HG03342 (cell line): ENCODE data around the gene GRIK2.

Source experiments
- ATAC-seq: cut with Tn5 transposase; IDR thresholded peaks from one replicate; pipeline ENCODE4 v1.9.1; 2021; ENCODE audit warnings: mild to moderate bottlenecking, moderate library complexity; ENCODE audit not compliant: unreplicated experiment

The GRIK2 gene

DNA sequence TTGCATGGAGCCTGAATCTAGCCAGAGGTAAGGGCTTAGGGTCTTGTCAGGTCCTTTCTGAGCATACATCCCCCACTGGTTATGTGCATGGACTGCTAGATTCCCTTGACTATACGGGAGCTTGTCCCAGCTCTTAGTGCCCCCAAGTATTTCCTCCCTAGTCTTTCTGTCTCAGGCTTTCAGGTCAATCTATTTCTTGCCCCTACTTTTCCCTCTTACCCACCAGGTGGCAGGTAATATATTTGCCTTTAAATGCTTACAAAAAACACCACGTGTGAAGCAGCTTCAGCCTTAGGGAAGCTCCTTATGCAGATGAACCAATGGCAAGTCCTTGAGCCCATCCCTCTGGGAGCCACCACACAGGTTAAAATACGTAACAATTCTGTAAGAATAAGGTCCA is 454.2 kb downstream of the GRIK2 start:
- no peak for ATAC-seq

- ATAC-seq: no peak
Measured at GRCh38 chr6:101851911-101852310, 458.4 kb downstream of the GRIK2 start.

DNA sequence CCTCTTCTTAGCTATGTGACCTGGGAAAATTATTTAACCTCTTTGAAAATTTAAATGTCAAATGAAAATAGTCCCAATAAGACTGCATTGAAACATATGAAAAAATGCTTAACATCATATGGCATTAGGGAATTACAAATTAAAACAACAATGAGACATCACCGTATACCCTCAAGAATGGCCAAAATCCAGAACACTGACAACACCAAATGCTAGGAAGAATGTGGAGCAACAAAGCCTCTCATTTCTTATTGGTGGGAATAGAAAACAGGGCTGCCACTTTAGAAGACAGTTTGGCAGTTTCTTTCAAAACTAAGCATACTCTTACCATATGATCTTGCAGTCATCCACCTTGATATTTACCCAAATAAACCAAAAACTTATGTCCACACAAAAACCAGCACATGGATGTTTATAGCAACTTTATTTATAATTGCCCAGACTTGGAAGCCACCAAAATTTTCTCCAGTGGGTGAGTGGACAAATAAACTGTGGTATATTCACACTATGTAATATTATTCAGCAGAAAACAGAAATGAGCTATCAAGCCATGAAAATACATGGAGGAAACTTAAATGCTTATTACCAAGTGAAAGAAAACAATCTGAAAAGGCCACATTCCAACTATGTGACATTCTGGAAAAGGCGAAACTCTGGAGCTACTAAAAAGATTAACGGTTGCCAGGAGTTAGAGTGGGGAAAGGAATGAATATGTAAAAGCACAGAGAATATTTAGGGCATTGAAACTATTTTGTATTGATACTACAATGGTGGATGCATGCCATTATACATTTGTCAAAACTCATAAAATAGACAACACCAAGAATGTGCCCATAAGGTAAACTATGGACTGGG is 459.9 kb downstream of the GRIK2 start:
- ATAC-seq: no peak

DNA sequence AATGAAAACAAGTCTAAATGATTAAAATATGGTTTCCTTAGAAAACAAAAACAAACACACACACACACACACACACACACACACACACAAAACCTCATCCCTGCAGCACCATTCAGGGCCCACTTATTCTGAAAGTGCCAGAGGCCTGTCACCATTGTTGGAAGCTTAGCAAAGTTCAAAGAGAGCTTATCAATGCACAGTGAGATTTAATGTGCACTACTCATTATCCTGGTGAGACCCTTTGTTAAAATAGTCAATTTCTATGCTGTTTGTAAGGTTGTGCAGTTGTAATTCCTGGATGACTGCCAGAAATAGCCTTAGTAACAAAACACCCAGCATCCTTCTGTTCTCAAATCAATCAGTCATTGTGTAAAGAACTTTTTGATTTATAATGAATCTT is 482.9 kb downstream of the GRIK2 start:
- no peak for ATAC-seq

GRCh38 chr6:101878554-101879276 is 485.2 kb downstream of the GRIK2 start:
- no peak for ATAC-seq

GRCh38 chr6:101879782-101880181 is 486.3 kb downstream of the GRIK2 start:
- no peak for ATAC-seq

DNA sequence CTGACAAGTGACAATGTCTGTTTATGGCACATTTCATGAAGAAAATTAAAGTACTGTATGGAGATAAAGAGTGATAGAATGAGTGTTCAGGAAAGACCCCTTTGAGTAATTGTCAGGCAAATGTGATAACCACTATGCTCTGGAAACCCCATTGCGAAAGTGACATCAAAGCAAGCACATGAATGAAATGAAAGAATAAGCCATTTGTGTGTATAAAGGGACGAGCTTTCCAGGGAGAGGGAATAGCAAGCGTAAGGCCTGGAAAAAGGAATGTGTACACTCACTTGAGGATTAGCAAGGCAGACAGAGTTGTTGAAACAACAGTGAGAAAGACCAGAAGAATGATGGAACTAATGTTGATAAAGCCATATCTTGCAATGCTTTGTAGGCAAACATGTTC is 490.0 kb downstream of the GRIK2 start:
- no peak for ATAC-seq

- no peak for ATAC-seq
Measured at GRCh38 chr6:101887532-101887931, 494.0 kb downstream of the GRIK2 start.

GRCh38 chr6:101907356-101908217 is 514.1 kb downstream of the GRIK2 start:
- no peak for ATAC-seq

GRCh38 chr6:101909366-101909765 is 515.9 kb downstream of the GRIK2 start:
- ATAC-seq: no peak

DNA sequence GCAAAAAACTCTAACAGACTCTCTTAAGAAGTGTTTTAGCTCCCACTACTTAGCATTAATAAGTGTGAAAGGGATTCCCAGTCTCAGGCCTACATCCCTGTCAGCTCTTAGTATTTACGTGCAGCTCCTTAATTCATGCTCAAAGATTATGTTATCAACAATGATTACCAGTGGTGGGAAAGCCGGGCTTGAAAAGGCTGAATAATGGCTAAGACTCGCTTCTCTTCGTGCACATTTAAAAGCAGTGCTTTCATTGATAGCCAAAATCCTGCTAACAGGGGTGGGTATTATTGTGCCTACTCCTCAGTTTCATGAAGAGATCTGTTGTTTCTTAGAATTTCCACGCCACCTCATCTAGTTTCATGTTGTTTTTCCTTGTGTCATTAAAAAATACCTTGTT is 518.8 kb downstream of the GRIK2 start:
- no peak for ATAC-seq

DNA sequence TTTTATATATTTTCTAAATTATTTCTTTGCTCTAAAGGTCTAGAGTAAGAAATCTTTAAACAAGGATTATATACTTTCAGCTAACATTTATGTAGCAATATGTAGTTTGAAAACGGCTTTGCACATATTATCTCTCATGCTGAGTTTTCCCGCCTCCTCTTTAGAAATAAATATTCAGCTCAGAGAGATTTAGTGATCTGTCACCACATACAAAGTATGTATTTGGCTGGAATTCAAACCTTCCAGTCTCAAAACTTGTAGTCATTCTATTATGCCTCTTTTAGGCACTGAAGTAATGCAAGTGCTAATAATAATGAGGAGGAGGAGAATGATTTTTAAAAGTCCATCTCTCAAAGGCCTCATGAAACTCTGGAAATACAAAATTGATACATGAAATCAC is 525.0 kb downstream of the GRIK2 start:
- no peak for ATAC-seq

DNA sequence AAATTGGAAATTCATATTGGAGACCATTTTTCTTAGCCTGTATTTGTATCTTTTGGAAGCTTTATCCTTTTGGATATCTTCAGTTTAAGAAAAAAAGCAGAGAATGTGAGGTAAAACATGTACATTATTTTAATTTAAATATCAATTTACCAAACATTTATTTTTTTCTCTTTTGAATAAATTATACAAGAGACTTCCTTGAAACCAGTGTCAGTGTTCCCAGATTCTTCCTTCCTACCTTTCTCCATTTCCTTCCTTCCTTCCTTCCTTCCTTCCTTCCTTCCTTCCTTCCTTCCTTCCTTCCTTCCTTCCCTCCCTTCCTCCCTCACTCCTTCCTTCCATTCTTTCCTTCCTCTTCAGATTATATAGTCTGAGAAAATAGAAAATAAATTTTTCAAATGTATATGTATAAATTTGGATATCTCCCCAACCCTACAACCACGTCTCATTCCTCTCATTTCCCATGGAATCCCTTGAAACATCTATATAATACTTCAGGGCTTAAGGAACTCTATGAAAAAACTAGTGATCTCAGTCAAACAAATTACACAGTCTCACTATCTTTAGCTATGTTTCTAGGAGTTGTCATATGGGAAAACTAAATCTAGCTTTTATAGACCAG is 528.4 kb downstream of the GRIK2 start:
- ATAC-seq: no peak

- no peak for ATAC-seq
Measured at GRCh38 chr6:101926149-101926925, 532.8 kb downstream of the GRIK2 start.

DNA sequence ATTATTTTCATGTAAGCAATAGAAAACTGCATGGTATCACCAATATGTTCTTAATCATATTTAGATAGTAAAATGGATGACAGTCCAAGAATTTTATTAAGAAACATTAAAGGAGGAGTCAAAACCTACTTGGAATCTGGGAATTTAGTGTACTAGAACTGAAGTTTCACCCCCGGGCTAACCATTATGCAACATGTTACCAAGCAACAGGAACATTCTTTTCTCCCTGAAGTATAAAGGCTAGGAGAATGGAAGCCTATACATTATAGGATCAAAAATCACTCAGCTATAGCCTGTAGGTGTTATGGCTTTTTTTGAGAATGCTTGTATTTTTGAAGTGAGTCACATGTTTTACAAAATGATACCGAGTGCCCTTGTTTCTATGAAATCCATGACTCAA is 538.3 kb downstream of the GRIK2 start:
- no peak for ATAC-seq

GRCh38 chr6:101932704-101933103 is 539.2 kb downstream of the GRIK2 start:
- no peak for ATAC-seq

DNA sequence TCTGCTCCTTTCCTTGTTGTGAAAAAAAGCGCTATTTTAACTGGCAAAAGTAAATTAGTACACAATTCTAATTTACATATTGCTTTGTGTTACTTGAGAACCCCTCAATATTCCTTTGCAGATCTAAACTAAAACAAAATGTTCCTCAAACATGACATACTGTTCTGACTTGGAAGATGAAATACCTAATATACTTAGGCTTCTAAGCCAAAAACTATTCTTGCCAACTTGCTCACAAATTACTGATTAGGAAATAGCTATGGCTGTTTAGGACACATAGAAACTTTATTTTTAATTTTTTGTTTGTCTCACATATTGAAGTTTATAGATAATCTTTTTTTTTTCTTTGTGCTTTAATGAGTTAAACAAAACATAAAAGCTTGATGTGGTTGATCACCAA is 542.2 kb downstream of the GRIK2 start:
- no peak for ATAC-seq

- ATAC-seq: no peak
Measured at GRCh38 chr6:101936516-101936915, 543.0 kb downstream of the GRIK2 start.

- ATAC-seq: no peak
Measured at GRCh38 chr6:101937108-101937507, 543.6 kb downstream of the GRIK2 start.

- ATAC-seq: no peak
Measured at GRCh38 chr6:101940391-101940790, 546.9 kb downstream of the GRIK2 start.
